Measurements from ENCODE around the gene BLOC1S6. TPM values are rescaled to one million over a fixed set of nuclear protein-coding genes. Genes with fewer than 3 reads are reported as not detected.

The BLOC1S6 gene
- total RNA-seq, 1 donor, result 34.2 TPM

GRCh38 chr15:45637552-45638033, 50.4 kb downstream of the BLOC1S6 start:
- DNase-seq (ENCODE audit: low read depth in 2 of 3, low spot score in 2 of 3), result peak; percentile 17 to 94 (median 87)

- no peak for DNase-seq (ENCODE audit: low read depth in 2 of 3, low spot score in 2 of 3)
These were observed 53.4 kb downstream of the BLOC1S6 start for GRCh38 chr15:45640616-45641015.

- DNase-seq (ENCODE audit: low read depth in 2 of 3, low spot score in 2 of 3), result no peak
These were observed 54.2 kb downstream of the BLOC1S6 start for GRCh38 chr15:45641374-45641781.

GRCh38 chr15:45641999-45642932, 55.1 kb downstream of the BLOC1S6 start:
- no peak for DNase-seq (ENCODE audit: low read depth in 2 of 3, low spot score in 2 of 3)

GRCh38 chr15:45644437-45644836, 57.3 kb downstream of the BLOC1S6 start:
- DNase-seq (ENCODE audit: low read depth in 2 of 3, low spot score in 2 of 3), result no peak

- no peak for DNase-seq (ENCODE audit: low read depth in 2 of 3, low spot score in 2 of 3)
These were observed 58.1 kb downstream of the BLOC1S6 start for GRCh38 chr15:45645026-45645980.

- DNase-seq (ENCODE audit: low read depth in 2 of 3, low spot score in 2 of 3), result no peak
These were observed 59.0 kb downstream of the BLOC1S6 start for GRCh38 chr15:45646220-45646619.

- no peak for DNase-seq (ENCODE audit: low read depth in 2 of 3, low spot score in 2 of 3)
These were observed 60.6 kb downstream of the BLOC1S6 start for GRCh38 chr15:45647828-45648227.

GRCh38 chr15:45648521-45649200, 61.5 kb downstream of the BLOC1S6 start:
- DNase-seq (ENCODE audit: low read depth in 2 of 3, low spot score in 2 of 3), result no peak

- DNase-seq (ENCODE audit: low read depth in 2 of 3, low spot score in 2 of 3), result peak in 1 of 3 donors; percentile 21
These were observed 62.8 kb downstream of the BLOC1S6 start for GRCh38 chr15:45650007-45650406.

- DNase-seq (ENCODE audit: low read depth in 2 of 3, low spot score in 2 of 3), result no peak
These were observed 63.8 kb downstream of the BLOC1S6 start for GRCh38 chr15:45650889-45651525.

- DNase-seq (ENCODE audit: low read depth in 2 of 3, low spot score in 2 of 3), result peak in 1 of 3 donors; percentile 19
These were observed 66.7 kb downstream of the BLOC1S6 start for GRCh38 chr15:45653702-45654424.

GRCh38 chr15:45654749-45655148, 67.6 kb downstream of the BLOC1S6 start:
- no peak for DNase-seq (ENCODE audit: low read depth in 2 of 3, low spot score in 2 of 3)

- DNase-seq (ENCODE audit: low read depth in 2 of 3, low spot score in 2 of 3), result no peak
These were observed 70.1 kb downstream of the BLOC1S6 start for GRCh38 chr15:45657254-45657653.

GRCh38 chr15:45657764-45658545, 70.8 kb downstream of the BLOC1S6 start:
- no peak for DNase-seq (ENCODE audit: low read depth in 2 of 3, low spot score in 2 of 3)
